ENCODE measurements around the gene SLC18A2. TPM values are rescaled to one million over a fixed set of nuclear protein-coding genes. Genes with fewer than 3 reads are reported as not detected.

SLC18A2 gene
- total RNA-seq, 1 experiment from 2014 or later, result 4.0 TPM

DNA sequence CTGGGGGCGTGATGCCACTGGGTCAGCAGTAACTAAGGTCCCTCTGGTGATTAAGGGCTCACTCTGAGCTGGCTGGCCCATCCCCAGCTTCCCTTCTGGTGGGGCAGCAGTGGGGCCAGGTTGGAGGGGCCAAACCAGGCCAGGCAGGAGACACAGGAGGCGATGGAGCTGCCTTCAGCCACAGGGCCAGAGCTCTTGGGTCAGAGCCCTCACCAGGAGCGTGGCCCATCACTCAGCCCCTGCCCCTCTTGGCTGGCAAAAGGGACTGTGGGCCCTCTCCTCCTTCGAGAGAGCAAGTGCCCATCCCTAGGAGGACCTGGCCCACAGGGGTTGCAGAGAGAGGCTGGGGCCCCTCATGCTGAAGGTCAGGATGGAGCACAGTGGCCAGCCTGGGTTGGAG, 39.1 kb upstream of the SLC18A2 start:
- Histone ChIP-seq H3K23me2 (ENCODE audit: insufficient read length, low read depth, low read length, poor library complexity, severe bottlenecking) (no peaks in the 10 kb centered on the region), H4K91ac (ENCODE audit: insufficient read length, low read depth, low read length) (no peak overlapping the region), H3K23ac (ENCODE audit: insufficient read length, low read depth, low read length) (no peak overlapping the region), H4K20me1 (ENCODE audit: control insufficient read depth, insufficient read depth, insufficient read length) (no peaks in the 10 kb centered on the region), H2BK15ac (ENCODE audit: low read depth, low read length) (no peak overlapping the region), H3K4ac (ENCODE audit: low read depth, low read length) (no peak overlapping the region), H2AFZ (ENCODE audit: low read length) (no peak overlapping the region), H2BK5ac (ENCODE audit: insufficient read length, low read length) (no peak overlapping the region), H3K27me3 (ENCODE audit: insufficient read depth, low read length) (no peaks in the 10 kb centered on the region), H3K27ac (ENCODE audit: insufficient read length, low read depth, low read length) (no peak overlapping the region), H3K9me3 (ENCODE audit: control insufficient read depth, low read depth, low read length) (no peaks in the 10 kb centered on the region), H3T11ph (ENCODE audit: low read length) (no peak overlapping the region), H3K14ac (ENCODE audit: insufficient read depth, low read length) (no peak overlapping the region; the same call in 1 of the 2 replicates), H3K9ac (ENCODE audit: extremely low read depth, insufficient read length, low read length) (no peak overlapping the region), H2BK120ac (ENCODE audit: low read depth, low read length, poor library complexity, severe bottlenecking) (no peak overlapping the region), H2AK5ac (ENCODE audit: insufficient read length, low read length) (no peak overlapping the region), H3K4me2 (ENCODE audit: insufficient read depth, insufficient read length, low read length) (no peak overlapping the region), H2BK12ac (ENCODE audit: insufficient read length, low read depth, low read length) (no peak overlapping the region), H3K56ac (ENCODE audit: insufficient read length, low read depth, low read length) (no peak overlapping the region), H4K8ac (replicated peaks; ENCODE audit: insufficient read length, low read depth, low read length) (no peak overlapping the region), H3K18ac (ENCODE audit: insufficient read length, low read depth, low read length) (no peak overlapping the region), H4K5ac (ENCODE audit: insufficient read length, low read depth, low read length) (no peak overlapping the region), H3K79me1 (ENCODE audit: insufficient read depth, low read depth, low read length, poor library complexity, severe bottlenecking) (no peaks in the 10 kb centered on the region), H3K79me2 (ENCODE audit: insufficient read depth, low read length) (no peaks in the 10 kb centered on the region), H2BK20ac (ENCODE audit: low read depth, low read length, poor library complexity, severe bottlenecking) (no peak overlapping the region), H3K4me1 (ENCODE audit: insufficient read depth, low read length) (no peaks in the 10 kb centered on the region)
- peaks cover 3 to 6% of the 10 kb centered on the region in 2 experiments; a peak in 3 of 5 replicates for H3K9me3 Mint-ChIP-seq
- H3K27ac Mint-ChIP-seq, result no peak overlapping the region
- H3K36me3 Mint-ChIP-seq (ENCODE audit: insufficient read depth in 1 of 3, low read depth in 3 of 3), result no peaks in the 10 kb centered on the region
- TF ChIP-seq, protein P1, sequence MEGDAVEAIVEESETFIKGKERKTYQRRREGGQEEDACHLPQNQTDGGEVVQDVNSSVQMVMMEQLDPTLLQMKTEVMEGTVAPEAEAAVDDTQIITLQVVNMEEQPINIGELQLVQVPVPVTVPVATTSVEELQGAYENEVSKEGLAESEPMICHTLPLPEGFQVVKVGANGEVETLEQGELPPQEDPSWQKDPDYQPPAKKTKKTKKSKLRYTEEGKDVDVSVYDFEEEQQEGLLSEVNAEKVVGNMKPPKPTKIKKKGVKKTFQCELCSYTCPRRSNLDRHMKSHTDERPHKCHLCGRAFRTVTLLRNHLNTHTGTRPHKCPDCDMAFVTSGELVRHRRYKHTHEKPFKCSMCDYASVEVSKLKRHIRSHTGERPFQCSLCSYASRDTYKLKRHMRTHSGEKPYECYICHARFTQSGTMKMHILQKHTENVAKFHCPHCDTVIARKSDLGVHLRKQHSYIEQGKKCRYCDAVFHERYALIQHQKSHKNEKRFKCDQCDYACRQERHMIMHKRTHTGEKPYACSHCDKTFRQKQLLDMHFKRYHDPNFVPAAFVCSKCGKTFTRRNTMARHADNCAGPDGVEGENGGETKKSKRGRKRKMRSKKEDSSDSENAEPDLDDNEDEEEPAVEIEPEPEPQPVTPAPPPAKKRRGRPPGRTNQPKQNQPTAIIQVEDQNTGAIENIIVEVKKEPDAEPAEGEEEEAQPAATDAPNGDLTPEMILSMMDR (conservative IDR thresholded peaks at IDR 0.05), result no peak
- peaks cover 7% of the 10 kb centered on the region for H3K27me3 Mint-ChIP-seq (ENCODE audit: low read depth)
- WGBS (ENCODE audit: extremely low coverage, insufficient read length, low lambda C conversion rate), result no CpG with 5 or more reads among the region's 4 CpGs
- peaks cover 9 to 11% of the 10 kb centered on the region in 2 experiments for H3K4me1 Mint-ChIP-seq
- H3K4me3 Mint-ChIP-seq, result no peak overlapping the region
- no peak for DNase-seq

Measured in H9 (cell line).